Endothelial cell of umbilical vein (primary cell): Measurements from ENCODE around the gene TMEM109.

Experiments used
- EZH2 ChIP-seq: IDR thresholded peaks from 2 replicates; pipeline ENCODE4 v1.6.1; 2012; ENCODE audit warnings: borderline replicate concordance, low read depth, mild to moderate bottlenecking, moderate library complexity, low read length, inconsistent platforms; ENCODE audit not compliant: severe bottlenecking
- FOS ChIP-seq: IDR thresholded peaks from 2 replicates; pipeline ENCODE4 v1.6.1; 2011; ENCODE audit warnings: mild to moderate bottlenecking, low read length, moderate library complexity, borderline replicate concordance; ENCODE audit not compliant: insufficient read depth
- POLR2A ChIP-seq: IDR thresholded peaks from 2 replicates; pipeline ENCODE4 v1.6.1; 2012; ENCODE audit warnings: low read depth, mild to moderate bottlenecking, control low read depth, low read length
- POLR2AphosphoS5 ChIP-seq: IDR thresholded peaks from 2 replicates; pipeline ENCODE4 v1.6.1; 2012; ENCODE audit warnings: low read depth, mild to moderate bottlenecking, control low read depth, low read length, moderate library complexity; ENCODE audit not compliant: insufficient read depth
- TF ChIP-seq, protein P1 (sequence below), 2 donors: IDR thresholded peaks; 1 replicate in 1 of 2; 2 replicates in 1 of 2; pipeline ENCODE4 v1.5.1; 2011; ENCODE audit warnings: low read length in 2 of 2, mild to moderate bottlenecking in 2 of 2, moderate library complexity in 2 of 2, control low read depth in 1 of 2, inconsistent platforms in 1 of 2, low read depth in 1 of 2; ENCODE audit not compliant: insufficient read depth in 1 of 2; ENCODE audit errors: extremely low read depth in 1 of 2
- TF ChIP-seq, protein P2 (sequence below): IDR thresholded peaks from 2 replicates; pipeline ENCODE4 v1.6.1; 2011; ENCODE audit not compliant: insufficient read depth, insufficient read length

DNA sequence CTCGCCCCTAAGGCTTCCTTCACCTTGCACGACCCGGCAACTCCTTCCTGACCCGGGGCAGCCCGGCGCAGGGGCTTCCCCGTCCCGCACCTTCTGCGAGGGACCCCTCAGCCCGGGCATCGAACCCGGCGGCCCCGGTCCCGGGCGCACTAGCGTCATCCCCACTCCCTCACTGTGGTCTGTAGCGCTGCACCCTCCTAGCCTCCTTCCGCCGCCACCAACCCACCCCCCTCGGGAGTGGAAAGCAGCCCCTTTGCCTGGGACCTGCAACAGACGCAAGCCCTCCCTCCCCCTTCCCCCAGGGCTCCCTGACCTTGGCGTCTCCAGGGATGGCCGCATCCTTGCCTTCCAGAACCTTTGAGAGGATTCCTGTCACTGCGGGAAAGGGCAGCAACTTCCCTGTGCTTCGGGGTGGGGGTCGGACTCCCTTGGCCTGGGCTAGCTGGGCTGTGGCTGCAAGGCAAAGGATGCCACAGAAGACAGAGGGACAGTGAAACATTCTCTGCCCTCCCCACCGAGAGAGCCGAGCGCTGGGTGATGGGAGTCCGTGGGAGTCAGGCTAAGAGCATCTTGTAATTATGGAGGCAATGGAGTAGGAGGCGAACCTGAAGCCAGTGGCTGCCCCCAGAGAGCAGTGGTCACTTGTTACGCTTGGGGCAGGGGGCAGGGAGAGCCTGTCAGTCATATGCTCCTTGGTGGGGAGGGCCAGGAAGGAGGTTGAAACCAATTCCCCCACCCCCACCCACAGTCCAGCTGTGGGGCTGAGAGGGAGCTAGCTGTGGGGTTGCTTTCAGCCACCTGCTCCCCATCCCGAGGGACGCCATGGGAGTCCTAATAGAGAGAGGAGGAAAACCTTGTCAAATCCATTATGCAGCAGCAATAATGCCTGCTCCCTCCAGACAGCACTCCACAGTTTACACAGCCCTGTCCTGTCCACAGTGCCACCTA, 11.2 kb downstream of the TMEM109 start:
- TF ChIP-seq, protein P1, sequence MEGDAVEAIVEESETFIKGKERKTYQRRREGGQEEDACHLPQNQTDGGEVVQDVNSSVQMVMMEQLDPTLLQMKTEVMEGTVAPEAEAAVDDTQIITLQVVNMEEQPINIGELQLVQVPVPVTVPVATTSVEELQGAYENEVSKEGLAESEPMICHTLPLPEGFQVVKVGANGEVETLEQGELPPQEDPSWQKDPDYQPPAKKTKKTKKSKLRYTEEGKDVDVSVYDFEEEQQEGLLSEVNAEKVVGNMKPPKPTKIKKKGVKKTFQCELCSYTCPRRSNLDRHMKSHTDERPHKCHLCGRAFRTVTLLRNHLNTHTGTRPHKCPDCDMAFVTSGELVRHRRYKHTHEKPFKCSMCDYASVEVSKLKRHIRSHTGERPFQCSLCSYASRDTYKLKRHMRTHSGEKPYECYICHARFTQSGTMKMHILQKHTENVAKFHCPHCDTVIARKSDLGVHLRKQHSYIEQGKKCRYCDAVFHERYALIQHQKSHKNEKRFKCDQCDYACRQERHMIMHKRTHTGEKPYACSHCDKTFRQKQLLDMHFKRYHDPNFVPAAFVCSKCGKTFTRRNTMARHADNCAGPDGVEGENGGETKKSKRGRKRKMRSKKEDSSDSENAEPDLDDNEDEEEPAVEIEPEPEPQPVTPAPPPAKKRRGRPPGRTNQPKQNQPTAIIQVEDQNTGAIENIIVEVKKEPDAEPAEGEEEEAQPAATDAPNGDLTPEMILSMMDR (IDR thresholded peaks at IDR 0.05; ENCODE audit: extremely low read depth in 1 of 2, insufficient read depth in 1 of 2, low read depth in 1 of 2, low read length in 2 of 2), result no peak
- TF ChIP-seq POLR2A (no peak), POLR2AphosphoS5 (no peak), EZH2 (no peak), FOS (no peak)
- TF ChIP-seq, protein P2, sequence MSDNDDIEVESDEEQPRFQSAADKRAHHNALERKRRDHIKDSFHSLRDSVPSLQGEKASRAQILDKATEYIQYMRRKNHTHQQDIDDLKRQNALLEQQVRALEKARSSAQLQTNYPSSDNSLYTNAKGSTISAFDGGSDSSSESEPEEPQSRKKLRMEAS, result no peak
